IPS-18c (cell line): ENCODE data around the gene WNT7A.
A peak's percentile ranks its signal among the peaks of the same experiment; 100 is the strongest.

Experiments used
- H3K4me3 ChIP-seq: 2 replicates; pipeline ENCODE4 v1.7.0; 2013; ENCODE audit warnings: low read depth, mild to moderate bottlenecking, low read length, moderate library complexity; ENCODE audit not compliant: insufficient read depth
- H3K9me3 ChIP-seq: one replicate; pipeline ENCODE4 v1.6.1; 2013; ENCODE audit warnings: mild to moderate bottlenecking, low read length, moderate library complexity; ENCODE audit not compliant: control insufficient read depth, insufficient read depth

Gene WNT7A

GRCh38 chr3:13888576-13888975, 8.7 kb upstream of the WNT7A start:
- Histone ChIP-seq H3K9me3 (no peaks in the 10 kb centered on the region), H3K4me3 (no peak overlapping the region)

- no peaks in the 10 kb centered on the region for H3K9me3 ChIP-seq
Observed at GRCh38 chr3:13887495-13888300, 7.8 kb upstream of the WNT7A start.

GRCh38 chr3:13886593-13887129, 6.8 kb upstream of the WNT7A start:
- H3K9me3 ChIP-seq, result no peaks in the 10 kb centered on the region
- no peak overlapping the region for H3K4me3 ChIP-seq

More at GRCh38 chr3:13887495-13888300, 7.8 kb upstream of the WNT7A start:
- H3K4me3 ChIP-seq, result no peak overlapping the region

GRCh38 chr3:13885704-13886010, 5.8 kb upstream of the WNT7A start:
- Histone ChIP-seq H3K4me3 (no peak overlapping the region), H3K9me3 (no peaks in the 10 kb centered on the region)

GRCh38 chr3:13884851-13885703, 5.2 kb upstream of the WNT7A start:
- H3K9me3 ChIP-seq, result no peaks in the 10 kb centered on the region
- no peak overlapping the region for H3K4me3 ChIP-seq

- Histone ChIP-seq H3K4me3 (no peak overlapping the region), H3K9me3 (no peaks in the 10 kb centered on the region)
Observed at GRCh38 chr3:13883681-13884080, 3.8 kb upstream of the WNT7A start.

GRCh38 chr3:13882876-13883275, 3.0 kb upstream of the WNT7A start:
- no peak overlapping the region for H3K4me3 ChIP-seq

GRCh38 chr3:13881536-13882410, 1.9 kb upstream of the WNT7A start:
- Histone ChIP-seq H3K4me3 (no peak overlapping the region), H3K9me3 (no peaks in the 10 kb centered on the region)

More at GRCh38 chr3:13882876-13883275, 3.0 kb upstream of the WNT7A start:
- no peaks in the 10 kb centered on the region for H3K9me3 ChIP-seq

GRCh38 chr3:13880811-13881156, 913 bp upstream of the WNT7A start:
- Histone ChIP-seq H3K9me3 (no peaks in the 10 kb centered on the region), H3K4me3 (peak overlapping the region; percentile 56; the same call in 1 of the 2 replicates)

- no peaks in the 10 kb centered on the region for H3K9me3 ChIP-seq
- peak overlapping the region; percentile 53 for H3K4me3 ChIP-seq
Observed at GRCh38 chr3:13879102-13879945, 547 bp downstream of the WNT7A start.

- H3K9me3 ChIP-seq, result no peaks in the 10 kb centered on the region
- peak overlapping the region; percentile 53 for H3K4me3 ChIP-seq
Observed at GRCh38 chr3:13878281-13879101, 1.4 kb downstream of the WNT7A start.

- no peaks in the 10 kb centered on the region for H3K9me3 ChIP-seq
- peak overlapping the region; percentile 53; the same call in 1 of the 2 replicates for H3K4me3 ChIP-seq
Observed at GRCh38 chr3:13877911-13878280, 2.0 kb downstream of the WNT7A start.

- H3K4me3 ChIP-seq, result no peak overlapping the region
- H3K9me3 ChIP-seq, result no peaks in the 10 kb centered on the region
Observed at GRCh38 chr3:13876451-13877100, 3.3 kb downstream of the WNT7A start.

- Histone ChIP-seq H3K4me3 (no peak overlapping the region), H3K9me3 (no peaks in the 10 kb centered on the region)
Observed at GRCh38 chr3:13874891-13875290, 5.0 kb downstream of the WNT7A start.

GRCh38 chr3:13873818-13874217, 6.1 kb downstream of the WNT7A start:
- H3K9me3 ChIP-seq, result no peaks in the 10 kb centered on the region
- H3K4me3 ChIP-seq, result no peak overlapping the region
